RWPE1 (cell line): ENCODE results near the gene SCGB1C2.

Experiments used
- CTCF ChIA-PET: fragments of 350-600 bp; sonication (Branson Sonifier 250); formaldehyde crosslinking; extraction: SDS; loops from one replicate; lab custom pipeline; 2021; lab: Yijun Ruan, JAX
- POLR2A ChIA-PET: fragments of 400-600 bp; formaldehyde crosslinking; extraction: SDS; loops from one replicate; lab custom pipeline; 2020; ENCODE audit warnings: antibody characterized with exemption; ENCODE audit not compliant: low non-redundant PET; lab: Yijun Ruan, JAX
- DNase-seq: peaks from one replicate; pipeline ENCODE4 v3.0.0; 2012; ENCODE audit warnings: low spot score
- H3K27ac ChIP-seq: fragments of 450-650 bp; 2 replicates; pipeline ENCODE4 v1.5.1; 2017
- CTCF ChIP-seq: fragments of 450-650 bp; conservative IDR thresholded peaks from 2 replicates; pipeline ENCODE4 v1.5.1; 2017; ENCODE audit warnings: low read depth, mild to moderate bottlenecking

SCGB1C2 gene

GRCh38 chr17:142876-143784 lies 5.8 kb downstream of the SCGB1C2 start:
- POLR2A ChIA-PET, result no interaction called here
- CTCF ChIA-PET, result interaction anchor here (0.8 kb wide), 1 partner anchor 244 kb away, joined by 5 read pairs; no protein-coding TSS in a partner anchor

GRCh38 chr17:143785-144281 lies 6.5 kb downstream of the SCGB1C2 start:
- ChIA-PET CTCF (interaction anchor here (0.7 to 0.8 kb wide), 3 partner anchors 29 to 379 kb away, joined by 3 to 5 read pairs (median 4); no protein-coding TSS in a partner anchor), POLR2A (no interaction called here)
- peak; percentile 84 for DNase-seq
- H3K27ac ChIP-seq, result no peak overlapping the region
- TF ChIP-seq CTCF, result peak; percentile 92

More at GRCh38 chr17:142876-143784, 5.8 kb downstream of the SCGB1C2 start:
- no peak for DNase-seq
- no peak for TF ChIP-seq CTCF
- no peak overlapping the region for H3K27ac ChIP-seq

GRCh38 chr17:144936-145670 lies 7.7 kb downstream of the SCGB1C2 start:
- no peak for DNase-seq
- CTCF ChIA-PET, result interaction anchor here (0.6 to 1.0 kb wide), 2 partner anchors 259 to 555 kb away, joined by 3 read pairs; no protein-coding TSS in a partner anchor
- POLR2A ChIA-PET, result no interaction called here
- no peak overlapping the region for H3K27ac ChIP-seq
- no peak for TF ChIP-seq CTCF

- no peak overlapping the region for H3K27ac ChIP-seq
- DNase-seq, result no peak
- ChIA-PET CTCF (interaction anchor here (0.9 kb wide), 1 partner anchor 240 kb away, joined by 3 read pairs; no protein-coding TSS in a partner anchor), POLR2A (no interaction called here)
- TF ChIP-seq CTCF, result no peak
Measured at GRCh38 chr17:145671-146541, 8.5 kb downstream of the SCGB1C2 start.

- CTCF ChIA-PET, result interaction anchor here (0.9 kb wide), 1 partner anchor 239 kb away, joined by 3 read pairs; no protein-coding TSS in a partner anchor
- POLR2A ChIA-PET, result no interaction called here
- no peak overlapping the region for H3K27ac ChIP-seq
- DNase-seq, result no peak
- no peak for TF ChIP-seq CTCF
Measured at GRCh38 chr17:146546-146945, 9.2 kb downstream of the SCGB1C2 start.
